ENCODE results near the gene PLEKHA6.

Gene PLEKHA6

DNA sequence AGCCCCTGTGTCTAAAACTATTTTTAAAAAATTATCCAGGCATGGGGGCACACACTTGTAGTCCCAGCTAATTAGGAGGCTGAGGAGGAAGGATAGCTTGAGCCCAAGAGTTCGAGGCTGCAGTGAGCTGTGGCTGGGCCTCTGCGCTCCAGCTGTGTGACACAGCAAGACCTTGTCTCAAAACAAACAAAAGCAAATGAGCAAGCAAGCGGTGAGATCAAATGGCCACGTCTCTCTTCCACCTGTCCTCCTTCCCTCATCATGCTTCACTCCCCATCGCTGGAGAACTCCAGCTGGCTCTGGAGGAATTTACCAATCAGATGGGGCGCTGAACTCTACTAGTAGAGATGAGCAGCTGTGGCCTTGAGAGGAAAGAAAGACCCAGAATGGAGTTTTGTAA is 179.6 kb downstream of the PLEKHA6 start:
- TF ChIP-seq POLR2A (IDR thresholded peaks at IDR 0.05; ENCODE audit: low read length) (no peak), GATA1 (IDR thresholded peaks at IDR 0.05; ENCODE audit: low read depth, low read length) (no peak)
- no peak for DNase-seq

DNA sequence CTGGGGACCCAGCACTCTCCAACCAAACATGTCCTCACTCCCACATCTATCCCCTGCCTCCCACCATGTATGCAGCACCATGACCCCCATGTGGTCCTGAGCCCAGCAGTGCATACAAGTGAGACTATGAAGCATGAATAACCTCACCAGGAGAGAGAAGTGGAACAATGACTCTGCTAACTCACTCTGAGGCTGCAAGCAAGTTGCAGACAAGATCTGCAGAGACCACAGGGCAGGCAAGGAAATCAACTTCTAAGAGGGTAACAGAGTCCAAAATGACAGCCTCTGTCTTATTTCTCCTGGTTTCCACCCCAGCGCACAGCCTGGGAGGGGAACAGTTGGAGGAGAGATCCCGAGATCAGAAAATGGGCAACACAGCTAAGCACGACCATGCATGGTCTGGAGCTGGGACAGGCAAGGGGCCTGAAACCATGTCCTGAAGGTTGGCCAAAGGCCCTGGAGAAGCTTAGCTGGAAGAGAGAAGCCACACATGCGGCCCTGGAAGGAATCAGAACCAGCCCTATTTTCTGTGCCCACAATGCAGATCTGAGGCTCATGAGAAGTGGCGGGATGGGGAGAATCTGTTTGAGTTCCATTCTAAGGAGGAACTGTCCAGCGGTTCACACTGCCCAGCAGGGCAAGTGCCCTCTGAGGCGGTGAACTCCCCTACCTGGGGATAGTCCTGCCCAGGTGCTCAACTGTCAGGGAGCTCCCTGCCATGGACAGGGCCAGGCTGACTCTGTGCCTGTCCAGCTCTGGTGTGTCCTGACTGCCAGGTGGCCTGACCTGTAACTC is 181.0 kb downstream of the PLEKHA6 start:
- DNase-seq, result no peak
- no peak for TF ChIP-seq GATA1 (IDR thresholded peaks at IDR 0.05; ENCODE audit: low read depth, low read length)

DNA sequence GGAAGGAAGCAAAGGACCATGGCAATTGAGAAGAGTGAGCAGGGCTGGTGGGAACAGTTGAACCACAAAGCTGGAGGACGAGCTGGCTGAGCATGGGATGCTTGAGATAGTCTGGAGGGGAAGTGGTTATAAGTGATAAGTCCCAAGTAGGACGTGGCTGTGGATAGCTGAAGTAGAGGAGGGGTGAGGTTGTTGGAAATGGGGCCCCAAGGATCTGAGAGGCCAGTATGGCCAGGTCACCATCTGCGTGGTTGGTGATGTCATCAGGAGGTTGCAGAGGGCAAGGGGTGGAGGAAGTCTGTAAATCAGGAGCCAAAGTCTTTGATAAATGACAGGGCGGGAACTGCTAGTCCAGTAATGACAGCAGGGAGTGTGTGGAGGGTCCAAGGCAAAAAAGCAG is 182.6 kb downstream of the PLEKHA6 start:
- peak; percentile 52 to 63 for DNase-seq

DNA sequence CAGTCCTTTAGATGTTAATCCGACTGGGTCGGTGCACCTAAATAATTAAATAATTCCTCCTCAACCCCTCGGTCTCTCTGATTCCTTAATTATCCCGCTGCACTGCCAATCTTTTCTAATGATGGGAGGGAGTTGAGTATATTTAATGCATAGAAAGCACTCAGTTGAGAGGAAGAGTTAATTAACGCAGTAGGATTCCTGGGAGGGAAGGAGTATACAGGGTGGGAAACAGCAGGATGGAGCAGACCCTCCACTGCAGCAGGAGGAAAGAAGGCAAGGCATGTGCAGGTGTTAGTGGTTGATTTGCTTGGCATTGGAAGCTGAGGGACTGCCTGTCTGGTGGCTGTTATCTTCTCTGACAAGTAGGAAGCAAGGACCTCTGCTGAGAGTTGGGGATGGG is 183.7 kb downstream of the PLEKHA6 start:
- TF ChIP-seq POLR2A (IDR thresholded peaks at IDR 0.05; ENCODE audit: low read length) (no peak), GATA1 (IDR thresholded peaks at IDR 0.05; ENCODE audit: low read depth, low read length) (no peak)
- no peak for DNase-seq

More for the DNA sequence above, 182.6 kb downstream of the PLEKHA6 start:
- TF ChIP-seq GATA1 (IDR thresholded peaks at IDR 0.05; ENCODE audit: low read depth, low read length) (no peak), POLR2A (IDR thresholded peaks at IDR 0.05; ENCODE audit: low read length) (no peak)

DNA sequence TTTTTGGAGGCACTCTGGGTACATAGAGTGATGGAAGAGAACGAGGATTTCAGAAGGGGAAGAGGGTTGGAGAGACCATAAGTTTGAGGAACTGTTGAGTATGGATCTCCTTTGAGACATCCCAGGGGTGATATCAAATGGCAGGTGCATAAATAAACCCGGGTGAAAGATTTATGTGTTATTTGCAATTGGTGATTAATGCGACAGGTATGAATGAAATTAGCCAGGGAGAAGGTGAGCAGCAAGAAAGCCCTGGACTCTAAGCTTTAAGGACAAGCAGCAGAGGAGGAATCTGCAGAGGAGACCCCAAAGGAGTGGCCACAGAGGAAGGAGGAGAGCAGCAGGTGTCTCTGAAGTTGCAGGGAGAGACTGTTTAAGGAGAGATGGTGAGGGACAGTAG is 184.8 kb downstream of the PLEKHA6 start:
- TF ChIP-seq POLR2A (IDR thresholded peaks at IDR 0.05; ENCODE audit: low read length), result no peak
- TF ChIP-seq GATA1 (IDR thresholded peaks at IDR 0.05; ENCODE audit: low read depth, low read length), result no peak

DNA sequence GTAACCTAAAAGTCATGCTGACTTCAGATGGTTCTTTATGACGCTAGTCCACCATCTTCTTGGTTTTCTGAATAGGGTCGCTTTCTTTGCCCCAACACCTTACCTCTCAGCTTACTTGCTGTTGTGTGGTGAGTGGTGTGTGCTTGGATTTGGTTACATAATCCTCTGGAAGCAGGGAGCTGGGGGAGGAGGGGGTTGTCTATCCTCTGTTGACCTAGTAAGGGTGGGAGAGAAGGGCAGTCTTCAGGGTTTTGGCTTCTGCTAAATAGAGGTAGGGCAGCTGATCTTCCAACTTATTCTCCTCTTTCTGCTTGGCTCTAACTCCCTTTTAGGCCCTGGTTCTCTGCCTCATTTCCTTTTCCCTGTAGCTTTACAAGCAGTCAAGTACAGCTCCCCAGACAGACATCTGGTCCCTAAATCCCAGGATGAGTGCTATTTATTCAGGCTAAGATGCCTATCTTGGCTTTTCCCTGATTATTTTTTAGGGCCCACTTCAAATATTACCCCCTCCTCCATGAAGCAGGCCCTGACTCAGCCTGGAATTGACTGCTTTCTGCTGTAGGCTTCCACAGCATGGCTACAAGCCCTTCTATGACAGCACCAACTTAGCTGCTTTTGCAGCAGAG is 187.2 kb downstream of the PLEKHA6 start:
- no peak for TF ChIP-seq POLR2A (IDR thresholded peaks at IDR 0.05; ENCODE audit: low read length)
- TF ChIP-seq GATA1 (IDR thresholded peaks at IDR 0.05; ENCODE audit: low read depth, low read length), result no peak
- no peak for DNase-seq

More for the DNA sequence above, 184.8 kb downstream of the PLEKHA6 start:
- no peak for DNase-seq

DNA sequence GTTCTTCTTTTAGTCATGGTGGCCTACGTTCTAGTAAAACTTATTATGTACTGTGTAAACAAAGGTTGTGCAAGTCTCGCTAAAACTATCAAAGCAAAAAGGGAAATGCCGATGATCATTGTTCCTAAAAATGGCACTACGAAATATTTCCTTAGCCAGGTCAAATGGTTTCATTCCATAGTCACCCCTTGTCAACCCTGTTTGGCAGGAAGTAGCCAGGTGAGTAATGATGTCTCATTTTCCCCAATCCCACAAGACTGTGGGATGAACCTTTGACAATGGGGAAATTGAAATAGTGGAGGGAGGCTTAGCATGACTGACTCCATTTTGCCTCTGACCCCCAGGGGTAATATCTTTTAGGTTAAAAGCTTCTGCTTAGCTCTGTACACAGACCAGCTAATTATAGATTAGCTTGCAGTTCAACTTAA is 188.0 kb downstream of the PLEKHA6 start:
- no peak for DNase-seq
- TF ChIP-seq GATA1 (IDR thresholded peaks at IDR 0.05; ENCODE audit: low read depth, low read length) (no peak), POLR2A (IDR thresholded peaks at IDR 0.05; ENCODE audit: low read length) (no peak)

DNA sequence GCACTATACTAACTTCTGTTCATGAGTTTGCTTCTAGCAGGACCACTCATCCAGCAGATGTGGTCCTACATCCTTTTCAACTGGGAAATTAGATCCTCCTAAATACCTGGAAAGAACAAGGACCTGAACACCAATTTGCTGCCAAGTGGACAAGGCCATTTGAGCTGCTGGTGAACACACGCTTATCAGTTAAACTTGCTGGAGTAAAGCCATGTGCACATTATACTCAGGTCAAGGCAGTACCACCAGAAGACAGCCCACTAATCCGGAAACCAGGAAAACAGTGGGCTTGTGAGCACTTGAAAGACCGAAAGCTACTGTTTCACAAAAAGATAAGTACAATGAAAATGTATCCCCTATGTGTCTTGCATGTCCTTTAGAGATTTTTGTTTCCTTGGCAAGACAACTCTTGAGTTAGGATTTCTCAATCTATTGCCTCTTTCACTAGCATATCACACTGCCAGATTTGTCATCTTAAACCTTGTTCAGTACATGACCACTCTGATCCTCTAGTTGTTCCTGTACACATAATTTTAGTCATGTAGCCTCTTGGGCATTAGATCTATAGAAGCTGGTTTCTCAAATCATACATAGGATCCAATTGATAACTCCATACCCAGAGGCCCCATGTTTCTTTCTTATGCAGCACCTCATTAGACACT is 189.1 kb downstream of the PLEKHA6 start:
- no peak for DNase-seq
- no peak for TF ChIP-seq GATA1 (IDR thresholded peaks at IDR 0.05; ENCODE audit: low read depth, low read length)

DNA sequence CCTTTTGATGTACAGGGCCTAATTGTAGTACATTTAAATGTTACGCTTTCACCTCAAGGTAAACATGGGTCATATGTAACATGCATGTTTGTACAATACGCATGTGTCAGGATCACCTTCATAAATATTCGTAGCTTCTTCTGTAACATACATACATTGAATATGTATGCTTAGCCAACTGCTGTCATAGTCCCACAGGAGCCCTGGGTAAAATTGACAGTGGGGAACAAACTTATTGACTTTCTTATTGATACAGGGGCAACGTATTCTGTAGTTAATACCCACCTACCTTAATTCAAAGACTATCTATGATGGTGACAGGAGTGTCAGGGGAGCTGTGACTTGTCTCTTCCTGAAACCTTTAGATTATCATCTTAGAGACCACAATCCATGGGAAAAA is 189.9 kb downstream of the PLEKHA6 start:
- TF ChIP-seq GATA1 (IDR thresholded peaks at IDR 0.05; ENCODE audit: low read depth, low read length) (no peak), POLR2A (IDR thresholded peaks at IDR 0.05; ENCODE audit: low read length) (no peak)
- peak in 1 of 2 experiments; percentile 26 for DNase-seq

Data from erythroblast (primary cell).